Mucosa of descending colon (tissue), 3 donors: ENCODE results near the gene REM2. TPM values are rescaled to one million over a fixed set of nuclear protein-coding genes. Genes with fewer than 3 reads are reported as not detected.

Source experiments
- ATAC-seq: fragments of 200-7000 bp; cut with Tn5 transposase; one replicate; pipeline ENCODE4 v1.9.1; 2020; ENCODE audit warnings: mild to moderate bottlenecking, moderate library complexity
- DNase-seq, 3 donors: peaks; one replicate each; pipeline ENCODE4 v3.0.0-alpha.2; 2020
- H3K36me3 ChIP-seq: fragments of 200-600 bp; one replicate; pipeline ENCODE4 v1.8.0; 2021; ENCODE audit warnings: low read depth, mild to moderate bottlenecking
- H3K4me1 ChIP-seq: fragments of 200-600 bp; one replicate; pipeline ENCODE4 v1.8.0; 2021; ENCODE audit warnings: low read depth, mild to moderate bottlenecking
- H3K4me3 ChIP-seq: fragments of 200-600 bp; one replicate; pipeline ENCODE4 v1.8.0; 2021; ENCODE audit warnings: mild to moderate bottlenecking
- H3K9me3 ChIP-seq: fragments of 200-600 bp; one replicate; pipeline ENCODE4 v1.8.0; 2021; ENCODE audit warnings: mild to moderate bottlenecking
- intact Hi-C, 2 donors: fragments of 100-400 bp; cut with DNase I in 1 of 2; cut with micrococcal nuclease in 1 of 2; formaldehyde crosslinking; loops; one replicate each; pipeline versions ENCODE4 v1.11.0 to v1.11.1; 2022; cut with DNase I, micrococcal nuclease
- total RNA-seq, 3 donors: library from RNA; stranded (reverse); fragmentation: NEBNext Ultra II Directional in 2 of 3; extraction: Animal tissue kit (Norgen Biotek cat#: 25700) in 2 of 3; gene quantifications; one replicate each; pipeline versions ENCODE4 v1.2.1 to v1.2.4, GENCODE V29; 2021 to 2023
- TF ChIP-seq, protein P1 (sequence below): fragments of 200-600 bp; IDR thresholded peaks from one replicate; pipeline ENCODE4 v1.8.0; 2022; ENCODE audit warnings: antibody characterized with exemption, mild to moderate bottlenecking
- donor health status: DM: no; HTN: no; CAD: no; lungs with moderate emphysema.
- donor health status: DM: no; HTN: no; CAD: no.
- donor health status: DM: no; HTN: yes; CAD: no.

The REM2 gene
- total RNA-seq, 3 donors from 2014 or later, result 0.35 to 0.66 (median 0.51) TPM

DNA sequence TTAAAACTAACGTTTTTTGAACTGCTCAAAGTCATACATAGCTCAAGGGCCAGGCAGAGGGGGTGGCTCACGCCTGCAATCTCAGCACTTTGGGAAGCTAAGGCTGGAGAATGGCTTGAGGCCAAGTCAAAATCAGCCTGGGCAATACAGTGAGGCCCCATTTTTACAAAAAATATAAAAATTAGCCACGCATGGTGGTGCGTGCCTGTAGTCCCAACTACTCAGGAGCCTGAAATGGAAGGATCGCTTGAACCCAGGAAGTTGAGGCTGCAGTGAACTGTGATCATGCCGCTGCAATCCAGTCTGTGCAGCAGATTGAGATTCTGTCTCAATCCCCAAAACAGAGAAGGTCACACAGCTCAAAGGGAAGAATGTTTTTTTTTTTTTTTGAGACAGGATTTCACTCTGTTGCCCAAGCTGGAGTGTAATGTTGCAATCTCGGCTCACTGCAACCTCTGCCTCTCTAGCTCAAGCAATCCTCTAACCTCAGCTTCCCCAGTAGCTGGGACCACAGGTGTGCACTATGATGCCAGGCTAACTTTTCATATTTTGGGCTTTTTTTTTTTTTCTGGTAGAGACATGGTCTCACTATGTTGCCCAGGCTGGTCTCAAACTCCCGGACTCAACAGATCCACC, 33.0 kb downstream of the REM2 start:
- peaks cover 32% of the 10 kb centered on the region for H3K4me1 ChIP-seq
- ATAC-seq, result no peak
- intact Hi-C loops, result no loop called here

DNA sequence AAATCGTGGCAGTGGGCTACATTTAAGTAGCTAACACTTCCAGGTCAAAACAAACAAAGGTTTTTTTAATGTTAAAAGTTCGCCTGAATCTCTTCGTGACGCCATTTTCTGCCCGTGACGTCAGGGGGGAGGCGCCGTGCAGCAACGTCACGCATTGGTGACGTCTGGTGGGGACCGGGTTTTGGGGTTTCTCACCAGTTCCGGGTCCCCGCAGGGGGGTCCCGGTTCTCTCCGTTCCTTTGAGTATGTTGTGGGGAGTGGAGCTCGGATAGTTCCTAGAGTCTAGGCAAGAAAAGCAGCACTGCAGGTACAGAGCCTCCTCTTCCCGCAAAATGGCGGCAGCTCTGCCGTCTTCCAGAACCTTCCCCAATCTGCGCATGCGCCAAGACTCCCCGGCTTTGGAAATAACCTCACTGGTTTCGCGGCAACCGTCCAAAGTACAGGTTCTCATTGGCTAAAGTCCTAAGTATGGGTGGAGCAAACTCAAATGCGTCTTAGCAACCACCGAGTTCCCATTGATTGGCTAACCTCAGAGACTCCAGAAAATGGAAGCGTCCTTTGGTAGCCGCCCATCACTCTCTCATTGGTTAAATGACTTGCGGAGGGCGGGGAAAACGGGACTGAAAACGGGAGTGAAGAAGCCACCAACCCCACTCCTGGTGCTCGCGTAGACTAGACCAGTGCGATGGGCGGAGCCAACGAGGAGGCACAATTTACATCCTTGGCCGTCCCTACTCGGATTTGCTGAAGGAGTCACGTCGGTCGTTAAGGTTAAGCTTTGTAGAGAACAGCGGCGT, 36.0 kb downstream of the REM2 start, which contains the start of gene RBM23:
Gene RBM23, minus strand, starts transcription at position 346 of the 797 bp plus-strand sequence.
- TF ChIP-seq, protein P1, sequence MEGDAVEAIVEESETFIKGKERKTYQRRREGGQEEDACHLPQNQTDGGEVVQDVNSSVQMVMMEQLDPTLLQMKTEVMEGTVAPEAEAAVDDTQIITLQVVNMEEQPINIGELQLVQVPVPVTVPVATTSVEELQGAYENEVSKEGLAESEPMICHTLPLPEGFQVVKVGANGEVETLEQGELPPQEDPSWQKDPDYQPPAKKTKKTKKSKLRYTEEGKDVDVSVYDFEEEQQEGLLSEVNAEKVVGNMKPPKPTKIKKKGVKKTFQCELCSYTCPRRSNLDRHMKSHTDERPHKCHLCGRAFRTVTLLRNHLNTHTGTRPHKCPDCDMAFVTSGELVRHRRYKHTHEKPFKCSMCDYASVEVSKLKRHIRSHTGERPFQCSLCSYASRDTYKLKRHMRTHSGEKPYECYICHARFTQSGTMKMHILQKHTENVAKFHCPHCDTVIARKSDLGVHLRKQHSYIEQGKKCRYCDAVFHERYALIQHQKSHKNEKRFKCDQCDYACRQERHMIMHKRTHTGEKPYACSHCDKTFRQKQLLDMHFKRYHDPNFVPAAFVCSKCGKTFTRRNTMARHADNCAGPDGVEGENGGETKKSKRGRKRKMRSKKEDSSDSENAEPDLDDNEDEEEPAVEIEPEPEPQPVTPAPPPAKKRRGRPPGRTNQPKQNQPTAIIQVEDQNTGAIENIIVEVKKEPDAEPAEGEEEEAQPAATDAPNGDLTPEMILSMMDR, result no peak
- Histone ChIP-seq H3K4me1 (peaks cover 32% of the 10 kb centered on the region), H3K4me3 (peak within 1 kb of the TSS; percentile 40), H3K36me3 (no peaks in the 10 kb centered on the region), H3K9me3 (no peaks in the 10 kb centered on the region)
- ATAC-seq (peak; percentile 96), DNase-seq (peak; percentile 99 to 100 (median 99))
- intact Hi-C loops, result no loop called here

More for the DNA sequence above, 33.0 kb downstream of the REM2 start:
- Histone ChIP-seq H3K4me3 (no peak overlapping the region), H3K9me3 (no peaks in the 10 kb centered on the region), H3K36me3 (no peaks in the 10 kb centered on the region)
- TF ChIP-seq, protein P1, result no peak
- no peak for DNase-seq

DNA sequence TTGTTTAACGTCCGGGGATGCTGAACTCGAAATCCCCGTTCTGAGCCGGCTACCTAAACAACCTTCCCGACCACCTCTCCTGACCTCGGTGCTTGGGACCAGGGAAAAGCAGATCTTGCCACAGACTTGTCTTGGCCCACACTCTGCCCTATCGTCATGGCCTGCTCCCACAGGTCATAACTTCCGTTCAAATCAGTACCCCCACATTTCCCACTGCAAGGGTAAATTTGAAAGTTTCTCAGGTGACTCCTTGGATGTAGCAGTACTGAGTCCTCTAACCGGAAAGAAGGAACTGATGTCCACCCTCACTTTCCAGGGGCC, 36.5 kb downstream of the REM2 start:
- TF ChIP-seq, protein P1, result no peak
- H3K36me3 ChIP-seq, result no peaks in the 10 kb centered on the region
- no peak for ATAC-seq
- no peak for DNase-seq
- no peak overlapping the region for H3K4me3 ChIP-seq
- intact Hi-C loops, result no loop called here
- H3K4me1 ChIP-seq, result peaks cover 32% of the 10 kb centered on the region
- H3K9me3 ChIP-seq, result no peaks in the 10 kb centered on the region

DNA sequence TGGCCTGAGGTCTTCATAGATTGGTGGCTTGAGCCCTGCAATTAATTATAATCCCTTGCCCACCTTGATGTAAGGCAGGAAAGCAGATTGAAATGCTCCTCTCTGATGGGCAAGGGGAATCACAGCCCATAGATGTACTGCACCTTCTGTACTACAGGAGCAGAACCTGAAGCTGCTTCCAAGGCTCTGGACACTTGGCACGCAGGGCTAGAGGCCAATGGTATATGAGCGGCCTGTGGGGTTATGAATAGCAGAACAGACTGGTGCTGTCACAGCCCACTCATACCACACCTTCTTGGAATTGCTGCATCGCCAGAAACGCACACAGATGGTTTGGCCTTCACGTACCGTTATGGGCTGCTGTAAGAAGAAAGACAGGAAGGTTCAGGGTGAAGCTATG, 37.7 kb downstream of the REM2 start:
- TF ChIP-seq, protein P1, result no peak
- no peak overlapping the region for H3K4me3 ChIP-seq
- intact Hi-C loops, result no loop called here
- DNase-seq (no peak), ATAC-seq (no peak)
- no peaks in the 10 kb centered on the region for H3K36me3 ChIP-seq
- H3K9me3 ChIP-seq, result no peaks in the 10 kb centered on the region
- peaks cover 33% of the 10 kb centered on the region for H3K4me1 ChIP-seq

DNA sequence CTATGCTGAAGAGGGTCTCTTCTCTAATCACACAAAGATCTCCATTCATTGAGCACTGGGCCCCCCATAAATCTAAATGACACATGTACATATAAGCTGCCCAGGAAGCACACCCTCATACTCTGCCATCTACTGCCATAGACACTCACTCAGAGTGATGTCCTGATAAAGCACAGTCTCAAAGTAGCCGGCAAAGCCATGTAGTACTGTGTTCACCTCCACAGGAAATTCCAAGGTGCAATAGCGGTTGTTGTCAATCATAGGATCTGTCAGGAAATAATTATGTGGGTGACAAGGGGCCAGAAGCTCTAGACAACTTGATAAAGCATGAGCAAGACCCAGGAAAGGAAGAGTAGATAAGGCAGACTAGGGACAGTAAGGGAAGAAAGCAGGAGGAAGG, 39.3 kb downstream of the REM2 start:
- H3K4me1 ChIP-seq, result peaks cover 25% of the 10 kb centered on the region
- no peaks in the 10 kb centered on the region for H3K36me3 ChIP-seq
- no peaks in the 10 kb centered on the region for H3K9me3 ChIP-seq
- no peak overlapping the region for H3K4me3 ChIP-seq
- intact Hi-C loops, result no loop called here
- no peak for DNase-seq
- TF ChIP-seq, protein P1, result no peak
- no peak for ATAC-seq
